HG03521 (cell line): ENCODE measurements around the gene ENDOU.

Source experiments
- ATAC-seq: cut with Tn5 transposase; IDR thresholded peaks from one replicate; pipeline ENCODE4 v1.9.1; 2021; ENCODE audit warnings: mild to moderate bottlenecking, moderate library complexity; ENCODE audit not compliant: unreplicated experiment

Gene ENDOU

GRCh38 chr12:47744005-47744651 is 18.8 kb upstream of the ENDOU start:
- no peak for ATAC-seq

GRCh38 chr12:47743311-47743860 is 18.1 kb upstream of the ENDOU start:
- no peak for ATAC-seq

- ATAC-seq = no peak
Observed at GRCh38 chr12:47742253-47742825, 17.0 kb upstream of the ENDOU start.

- no peak for ATAC-seq
Observed at GRCh38 chr12:47741340-47741703, 16.0 kb upstream of the ENDOU start.

GRCh38 chr12:47740606-47741339 is 15.5 kb upstream of the ENDOU start:
- ATAC-seq = no peak

GRCh38 chr12:47739979-47740378 is 14.7 kb upstream of the ENDOU start:
- ATAC-seq = peak; percentile 42

GRCh38 chr12:47739297-47739696 is 14.0 kb upstream of the ENDOU start:
- ATAC-seq = no peak

- ATAC-seq = no peak
Observed at GRCh38 chr12:47737936-47738594, 12.8 kb upstream of the ENDOU start.

- ATAC-seq = no peak
Observed at GRCh38 chr12:47736877-47737676, 11.8 kb upstream of the ENDOU start.

- ATAC-seq = no peak
Observed at GRCh38 chr12:47736216-47736615, 10.9 kb upstream of the ENDOU start.

GRCh38 chr12:47735649-47736048 is 10.4 kb upstream of the ENDOU start:
- ATAC-seq = no peak

GRCh38 chr12:47734725-47735480 is 9.6 kb upstream of the ENDOU start:
- no peak for ATAC-seq

GRCh38 chr12:47733142-47733541 is 7.9 kb upstream of the ENDOU start:
- no peak for ATAC-seq

- no peak for ATAC-seq
Observed at GRCh38 chr12:47732504-47732903, 7.2 kb upstream of the ENDOU start.

GRCh38 chr12:47731723-47732122 is 6.4 kb upstream of the ENDOU start:
- ATAC-seq = no peak

GRCh38 chr12:47730341-47730744 is 5.1 kb upstream of the ENDOU start:
- ATAC-seq = no peak

GRCh38 chr12:47729233-47729632 is 3.9 kb upstream of the ENDOU start:
- no peak for ATAC-seq

- ATAC-seq = peak; percentile 77
Observed at GRCh38 chr12:47725893-47726292, 603 bp upstream of the ENDOU start.

- ATAC-seq = no peak
Observed at GRCh38 chr12:47722941-47723631, 2.2 kb downstream of the ENDOU start.
